ENCODE results near the gene FAM83B.

Gene FAM83B, protein sequence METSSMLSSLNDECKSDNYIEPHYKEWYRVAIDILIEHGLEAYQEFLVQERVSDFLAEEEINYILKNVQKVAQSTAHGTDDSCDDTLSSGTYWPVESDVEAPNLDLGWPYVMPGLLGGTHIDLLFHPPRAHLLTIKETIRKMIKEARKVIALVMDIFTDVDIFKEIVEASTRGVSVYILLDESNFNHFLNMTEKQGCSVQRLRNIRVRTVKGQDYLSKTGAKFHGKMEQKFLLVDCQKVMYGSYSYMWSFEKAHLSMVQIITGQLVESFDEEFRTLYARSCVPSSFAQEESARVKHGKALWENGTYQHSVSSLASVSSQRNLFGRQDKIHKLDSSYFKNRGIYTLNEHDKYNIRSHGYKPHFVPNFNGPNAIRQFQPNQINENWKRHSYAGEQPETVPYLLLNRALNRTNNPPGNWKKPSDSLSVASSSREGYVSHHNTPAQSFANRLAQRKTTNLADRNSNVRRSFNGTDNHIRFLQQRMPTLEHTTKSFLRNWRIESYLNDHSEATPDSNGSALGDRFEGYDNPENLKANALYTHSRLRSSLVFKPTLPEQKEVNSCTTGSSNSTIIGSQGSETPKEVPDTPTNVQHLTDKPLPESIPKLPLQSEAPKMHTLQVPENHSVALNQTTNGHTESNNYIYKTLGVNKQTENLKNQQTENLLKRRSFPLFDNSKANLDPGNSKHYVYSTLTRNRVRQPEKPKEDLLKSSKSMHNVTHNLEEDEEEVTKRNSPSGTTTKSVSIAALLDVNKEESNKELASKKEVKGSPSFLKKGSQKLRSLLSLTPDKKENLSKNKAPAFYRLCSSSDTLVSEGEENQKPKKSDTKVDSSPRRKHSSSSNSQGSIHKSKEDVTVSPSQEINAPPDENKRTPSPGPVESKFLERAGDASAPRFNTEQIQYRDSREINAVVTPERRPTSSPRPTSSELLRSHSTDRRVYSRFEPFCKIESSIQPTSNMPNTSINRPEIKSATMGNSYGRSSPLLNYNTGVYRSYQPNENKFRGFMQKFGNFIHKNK

GRCh38 chr6:54846243-54846856 is at the start of gene FAM83B:
Gene FAM83B, plus strand, starts transcription at chr6:54846771. Its CDS starts 23,476 bp downstream, at chr6:54870247.
- no peak for TF ChIP-seq CTCF (IDR thresholded peaks at IDR 0.05)

DNA sequence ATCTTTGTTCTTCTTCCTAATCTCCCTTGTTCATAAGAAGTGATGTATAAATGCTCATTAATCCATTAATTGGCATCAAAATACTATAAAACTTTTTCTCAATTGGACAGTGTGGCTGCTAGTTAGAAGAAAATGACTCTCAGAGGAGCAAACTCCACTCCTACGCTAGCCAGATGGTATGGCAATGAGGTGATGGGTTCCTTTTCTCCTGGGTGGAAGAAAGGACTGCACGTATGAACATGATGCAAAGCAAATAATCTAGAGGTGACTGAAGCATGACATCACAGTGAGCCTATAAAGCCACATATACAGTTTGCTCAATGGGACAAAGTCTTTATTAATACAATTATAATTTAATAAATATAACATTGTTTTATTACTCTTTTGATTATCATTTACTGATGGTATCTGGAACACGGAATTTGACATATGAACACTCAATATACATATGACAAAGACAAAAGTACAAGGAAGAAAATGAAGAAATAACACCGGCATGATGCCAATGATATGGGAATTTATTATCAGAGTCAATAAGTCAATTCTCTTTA is 46.4 kb upstream of the FAM83B start:
- TF ChIP-seq CTCF (IDR thresholded peaks at IDR 0.05), result no peak

GRCh38 chr6:54801244-54801643 is 45.3 kb upstream of the FAM83B start:
- TF ChIP-seq CTCF (IDR thresholded peaks at IDR 0.05), result no peak

GRCh38 chr6:54801669-54802068 is 44.9 kb upstream of the FAM83B start:
- TF ChIP-seq CTCF (IDR thresholded peaks at IDR 0.05), result no peak

GRCh38 chr6:54802775-54803634 is 43.6 kb upstream of the FAM83B start:
- no peak for TF ChIP-seq CTCF (IDR thresholded peaks at IDR 0.05)

DNA sequence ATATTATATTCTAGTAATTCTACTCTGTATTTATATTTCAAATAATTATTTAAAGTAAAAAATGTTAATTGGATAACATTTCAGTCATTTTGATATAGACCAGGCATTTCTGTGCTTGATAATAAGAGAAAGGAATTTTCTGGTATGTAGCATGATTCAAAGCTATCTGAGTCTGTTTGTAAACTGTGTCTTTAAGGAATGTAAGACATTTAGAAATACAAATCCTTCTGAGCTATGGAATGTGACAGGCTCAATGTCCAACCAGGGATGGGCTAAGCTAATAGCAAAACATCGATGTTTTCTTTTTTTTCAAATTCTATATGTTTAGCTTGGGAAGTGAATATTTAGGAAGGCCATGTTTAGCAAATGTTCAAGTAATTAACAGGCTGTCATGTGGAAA is 41.5 kb upstream of the FAM83B start:
- no peak for TF ChIP-seq CTCF (IDR thresholded peaks at IDR 0.05)
